DMS53 (cell line): ENCODE data around the gene PDRG1.
"Not testable (repeated sequence)": the region's sequence is repeated elsewhere in the genome, so short reads cannot be mapped to it uniquely, and the experiment has no call there.

ENCODE experiments used
- DNase-seq: peaks from one replicate; lab custom pipeline; 2025; lab: John Stamatoyannopoulos, UW

Gene PDRG1

DNA sequence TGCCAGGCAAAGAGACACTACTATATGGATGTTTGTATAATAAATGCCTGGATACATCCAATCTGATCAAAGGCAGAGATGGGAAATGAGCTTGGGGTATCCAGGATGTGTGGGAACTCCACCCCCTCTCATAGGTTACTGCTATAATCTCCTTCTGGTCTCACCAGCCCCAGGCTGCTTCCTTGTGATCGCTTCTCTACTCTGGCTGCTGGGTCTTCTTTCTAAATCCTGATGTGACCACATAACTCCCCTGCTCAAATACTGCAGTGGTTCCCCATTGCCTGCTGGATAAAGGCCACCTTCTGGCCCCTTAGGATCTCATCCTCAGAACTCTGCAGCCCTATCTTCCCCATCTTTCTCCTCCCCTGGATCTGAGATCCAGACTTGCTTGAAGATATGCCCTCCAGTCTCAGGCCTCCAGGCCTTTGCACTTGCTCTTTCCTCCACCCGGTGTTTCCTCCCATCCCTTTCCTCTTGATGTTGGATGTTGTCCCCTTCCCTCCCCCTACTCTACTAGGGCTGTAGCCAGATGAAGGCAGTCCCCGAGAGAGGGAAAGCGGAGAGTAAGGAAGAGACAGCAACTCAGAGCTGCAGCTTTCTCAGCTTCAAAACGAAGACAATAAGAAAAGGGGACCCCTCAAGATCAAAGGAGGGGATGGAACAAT is 15.3 kb upstream of the PDRG1 start:
- DNase-seq = peak; percentile 37

DNA sequence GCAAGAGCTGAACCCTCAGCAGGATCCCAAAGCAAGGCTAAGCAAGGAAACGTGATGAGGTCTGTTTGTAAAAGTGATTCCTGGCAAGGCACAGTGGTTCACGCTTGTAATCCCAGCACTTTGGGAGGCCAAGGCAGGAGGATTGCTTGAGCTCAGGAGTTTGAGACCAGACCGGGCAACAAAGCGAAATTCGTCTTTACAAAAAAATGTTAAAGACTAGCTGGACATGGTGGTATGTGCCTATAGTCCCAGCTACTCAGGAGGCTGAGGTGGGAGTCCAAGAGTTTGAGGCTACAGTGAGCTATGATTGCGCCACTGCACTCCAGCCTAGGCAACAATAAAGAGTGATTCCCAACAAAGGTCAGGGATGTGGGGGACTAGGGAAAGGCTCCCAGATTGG is 12.0 kb upstream of the PDRG1 start:
- DNase-seq = no peak

DNA sequence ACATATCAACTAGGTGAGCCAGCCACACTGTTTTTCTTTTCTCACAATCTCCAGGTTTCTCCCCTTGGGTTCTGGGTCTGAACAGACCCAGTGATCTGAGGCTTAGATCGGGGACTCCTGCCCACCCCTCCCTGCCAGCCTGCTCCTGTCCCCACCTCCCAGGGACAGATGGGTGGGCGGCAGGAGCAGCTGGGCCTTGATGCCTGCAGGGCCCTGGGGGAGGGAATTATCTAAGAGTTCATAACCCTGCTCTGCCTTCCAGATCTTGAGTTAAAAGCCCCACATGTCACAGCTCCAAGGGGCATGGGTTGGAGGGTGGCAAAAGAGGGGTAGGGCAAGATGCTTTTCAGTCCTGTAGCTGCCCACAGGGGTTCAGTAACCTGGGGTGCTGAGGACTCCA is 10.9 kb upstream of the PDRG1 start:
- DNase-seq = no peak

DNA sequence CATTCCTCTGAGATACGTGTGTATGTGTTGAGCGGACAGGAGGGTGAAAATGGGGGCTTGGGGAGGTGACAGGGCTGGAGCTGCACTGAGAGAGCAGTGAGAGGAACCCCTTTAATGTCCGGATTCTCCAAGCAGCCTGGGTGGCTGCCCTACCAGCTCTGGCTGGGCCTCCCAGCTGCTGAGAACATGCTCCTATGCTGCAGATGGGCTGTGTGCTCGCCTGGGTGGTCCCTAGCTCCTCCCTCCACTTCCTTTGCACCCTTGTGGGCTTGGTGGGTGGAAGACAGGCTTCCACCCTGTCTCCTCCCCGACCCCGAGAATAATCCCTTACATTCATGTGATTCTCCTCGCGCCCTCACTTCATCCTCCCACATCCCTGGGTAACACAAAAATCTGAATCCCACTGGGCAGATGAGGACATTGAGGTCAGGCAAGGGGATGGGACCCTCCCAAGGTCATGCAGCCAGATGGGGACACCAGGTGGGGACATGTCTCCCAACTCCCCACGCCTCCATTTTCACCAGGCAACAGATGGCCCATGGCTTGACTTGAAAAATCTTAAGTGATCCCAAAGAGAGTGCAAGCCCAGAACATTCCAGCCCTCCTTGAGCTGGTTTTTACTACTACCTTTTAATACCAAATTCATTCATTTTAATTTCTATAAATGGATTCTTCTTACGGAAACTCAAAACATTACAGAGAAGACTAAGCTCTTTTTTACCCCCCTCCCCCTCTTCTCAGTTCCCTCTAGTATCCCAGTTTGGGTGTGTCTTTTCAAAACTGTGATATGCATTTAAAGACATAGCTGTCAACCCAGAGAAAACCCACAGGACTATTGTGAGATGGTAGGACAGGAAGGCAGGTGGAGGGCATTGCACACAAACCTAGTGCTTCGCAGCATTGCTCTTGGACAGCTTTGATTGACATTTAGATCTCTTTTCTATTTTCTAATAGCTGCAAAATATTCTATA is 5.0 kb upstream of the PDRG1 start:
- no peak for DNase-seq

DNA sequence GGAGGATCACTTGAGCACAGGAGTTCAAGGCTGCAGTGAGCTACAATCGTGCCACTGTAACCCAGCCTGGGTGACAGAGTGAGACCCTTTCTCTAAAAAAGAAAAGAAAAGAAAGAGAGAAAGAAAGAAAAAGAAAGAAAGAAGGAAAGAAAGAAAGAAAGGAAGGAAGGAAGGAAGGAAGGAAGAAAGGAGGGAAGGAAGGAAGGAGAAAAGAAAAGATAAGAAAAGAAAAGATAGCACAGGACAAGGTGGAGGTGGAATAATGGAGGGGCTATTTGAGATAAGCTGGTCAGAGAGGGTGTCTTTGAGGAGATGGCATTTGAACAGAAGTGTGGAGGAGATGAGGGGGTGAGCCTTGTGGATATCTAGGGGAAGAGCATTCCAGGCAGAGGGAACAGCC is 2.7 kb upstream of the PDRG1 start:
- no peak for DNase-seq

DNA sequence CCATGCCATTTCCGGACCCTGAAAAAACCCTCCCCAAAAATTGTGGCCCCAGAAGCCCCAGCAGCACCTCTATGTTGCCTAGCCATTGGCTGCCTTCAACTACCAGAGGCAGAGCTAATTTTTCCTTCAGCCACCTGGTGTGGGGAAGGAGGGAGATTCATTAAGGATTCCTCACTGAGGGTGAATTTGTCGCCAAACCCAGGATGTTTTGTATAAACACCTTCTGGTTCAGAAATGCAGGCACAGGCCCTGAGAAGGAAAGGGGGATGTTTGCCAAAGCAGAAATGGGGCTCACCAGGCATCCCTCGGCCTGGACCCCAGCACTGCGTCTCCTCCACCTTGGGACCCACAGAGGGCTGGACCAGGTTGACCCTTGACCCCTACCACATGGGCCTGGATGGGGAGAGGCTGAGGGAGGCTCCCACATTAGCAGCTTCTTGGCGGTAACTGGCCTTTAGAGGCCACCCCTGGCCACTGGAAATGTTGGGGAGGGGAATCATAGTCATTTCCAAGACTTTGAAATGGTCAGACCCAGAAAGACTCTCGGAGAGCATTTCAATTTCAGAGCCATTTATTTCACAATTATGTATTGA is 1.8 kb upstream of the PDRG1 start:
- no peak for DNase-seq

DNA sequence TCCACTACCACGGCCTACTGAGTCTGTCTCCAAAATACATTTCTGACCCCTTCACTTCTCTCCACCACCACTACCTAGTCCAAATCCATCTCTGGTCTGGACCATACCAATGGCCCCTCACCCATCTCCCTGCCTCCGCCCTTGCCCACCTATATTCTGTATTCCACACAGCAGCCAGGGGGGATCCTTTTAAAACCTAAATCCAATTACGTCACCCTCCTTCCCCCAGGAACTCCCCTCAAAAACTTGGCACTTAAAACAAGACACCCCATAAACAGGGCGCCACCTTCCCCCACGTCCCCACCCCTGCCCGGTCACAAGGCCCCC is 680 bp downstream of the PDRG1 start:
- DNase-seq = no peak

DNA sequence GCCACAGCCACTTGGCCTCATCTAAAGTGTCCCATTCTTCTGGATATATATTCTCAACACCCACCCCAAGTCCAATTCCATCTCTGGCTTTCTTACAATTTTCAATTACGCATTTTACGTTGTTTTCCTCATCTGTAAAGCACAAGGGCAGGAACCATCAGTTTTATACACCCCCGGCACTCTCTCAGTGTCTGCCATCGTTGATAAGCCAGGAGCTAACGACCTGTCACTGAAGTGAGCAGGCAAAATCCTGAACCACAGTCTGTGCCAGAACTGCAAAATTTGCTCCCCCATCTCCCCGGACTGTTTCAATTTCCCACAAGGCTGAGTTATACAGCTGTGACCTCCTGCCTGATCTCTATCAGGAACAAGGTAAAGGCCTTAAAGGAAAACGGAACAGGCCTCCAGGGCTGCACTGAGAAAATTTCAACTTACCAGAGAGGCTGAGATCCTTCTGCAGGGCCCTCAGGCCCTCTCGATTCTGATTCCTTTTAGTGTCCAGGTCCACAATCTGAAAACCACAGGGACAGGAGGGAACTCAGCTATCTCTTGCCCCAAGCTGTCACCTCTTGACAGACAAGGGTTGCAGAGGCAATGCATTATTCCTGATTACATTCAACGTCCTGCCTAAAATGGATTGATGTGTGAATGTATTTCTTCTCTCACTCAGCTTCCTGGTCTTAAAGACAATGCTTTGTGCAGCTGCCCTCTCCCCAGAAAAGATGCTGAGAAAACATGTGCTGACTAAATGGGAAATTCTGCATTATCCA is 1.8 kb downstream of the PDRG1 start:
- no peak for DNase-seq

DNA sequence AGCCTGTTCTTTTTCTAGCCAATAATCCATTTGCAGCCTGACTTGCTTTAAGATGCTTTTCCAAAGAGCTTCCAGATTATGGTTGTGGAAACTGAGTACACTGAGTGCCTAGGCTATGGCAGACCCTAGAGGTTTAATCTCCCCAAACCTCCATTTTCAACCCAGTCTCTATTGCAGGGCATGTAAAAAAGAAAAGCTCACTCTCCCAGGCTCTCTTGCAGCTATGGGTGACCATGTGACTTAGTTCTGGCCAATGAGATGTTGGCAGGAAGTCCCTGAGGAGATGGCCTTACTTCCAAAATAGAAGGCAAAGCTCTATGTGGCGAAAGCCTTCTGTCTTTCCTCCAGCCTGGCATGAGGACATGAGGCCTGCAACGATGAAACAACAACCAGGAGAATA is 3.8 kb downstream of the PDRG1 start:
- peak; percentile 41 for DNase-seq

DNA sequence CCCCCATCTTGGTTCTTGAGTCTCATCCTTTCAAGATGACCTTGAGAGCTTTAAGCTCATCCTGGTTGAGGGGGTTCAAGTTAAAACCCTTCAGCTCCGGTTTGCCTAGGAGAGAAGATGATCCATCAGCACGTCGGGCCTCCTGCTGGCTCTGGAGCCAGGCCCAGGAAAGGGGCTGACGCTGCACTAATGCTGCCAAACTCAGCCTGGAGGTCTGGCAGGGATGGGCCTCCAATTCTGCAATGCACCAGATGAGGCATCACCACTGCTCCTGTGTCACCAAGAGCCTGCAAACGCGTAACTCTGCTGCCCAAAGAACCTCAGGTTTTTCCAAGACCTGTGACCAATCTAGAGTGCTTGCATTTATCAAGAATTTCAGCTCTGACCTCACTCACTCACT is 6.1 kb downstream of the PDRG1 start:
- no peak for DNase-seq

DNA sequence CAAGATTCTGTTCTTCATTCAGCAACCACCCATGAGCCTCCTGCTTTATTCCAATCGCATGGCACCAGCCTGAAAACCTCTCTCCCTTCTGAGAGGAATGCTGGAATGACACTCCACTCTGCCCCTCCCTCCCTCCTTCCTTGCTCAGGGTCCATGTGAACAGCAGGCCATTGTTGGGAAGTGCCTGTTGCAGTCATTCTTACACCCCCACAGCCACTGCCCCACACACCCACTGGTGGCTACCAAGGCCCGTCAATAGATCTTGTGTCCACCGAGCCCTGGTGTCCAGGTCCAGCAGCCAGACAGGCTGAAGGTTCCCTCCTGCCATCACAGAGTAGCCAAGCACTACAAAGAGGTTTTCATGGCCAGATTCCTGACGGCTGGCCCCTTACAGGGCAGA is 6.5 kb downstream of the PDRG1 start:
- DNase-seq = no peak

DNA sequence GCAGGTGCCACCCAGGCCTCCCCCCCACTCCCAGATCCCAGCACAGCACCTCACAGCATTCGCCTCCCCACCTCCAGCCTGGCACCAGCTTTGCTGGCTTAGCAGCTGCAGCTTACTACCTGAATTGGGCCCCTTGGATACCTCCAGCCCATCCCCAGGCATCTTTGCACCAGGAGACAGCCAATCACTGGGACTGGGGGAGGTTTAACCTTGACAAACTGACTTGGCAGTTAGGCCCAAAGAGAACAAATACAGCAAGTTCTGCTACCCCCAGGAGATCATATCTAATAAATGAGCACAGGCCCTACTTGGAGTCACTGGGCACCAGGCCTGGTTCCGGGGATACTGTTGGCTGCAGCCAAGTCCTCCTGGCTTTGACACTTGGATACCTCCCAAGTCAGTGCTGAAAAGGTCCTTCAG is 8.8 kb downstream of the PDRG1 start:
- DNase-seq = no peak

DNA sequence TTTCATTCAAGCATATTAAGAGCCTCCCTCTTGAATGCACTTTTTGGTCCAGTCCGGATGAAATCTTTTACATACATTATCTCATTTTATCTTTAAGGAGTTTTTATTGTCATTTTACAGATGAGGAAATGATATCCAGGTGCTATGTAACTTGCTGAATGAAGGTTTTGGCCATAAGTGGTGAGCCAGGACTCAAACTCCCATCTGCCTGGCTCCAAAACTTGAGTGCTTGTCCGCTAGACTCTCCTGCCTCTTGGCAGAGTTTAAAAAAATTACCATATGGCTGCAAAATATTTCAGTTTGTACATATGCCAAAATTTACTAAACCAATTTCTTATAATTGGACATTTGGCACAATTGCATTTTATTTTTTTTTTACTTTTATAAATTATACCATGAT is 12.2 kb downstream of the PDRG1 start:
- no peak for DNase-seq

DNA sequence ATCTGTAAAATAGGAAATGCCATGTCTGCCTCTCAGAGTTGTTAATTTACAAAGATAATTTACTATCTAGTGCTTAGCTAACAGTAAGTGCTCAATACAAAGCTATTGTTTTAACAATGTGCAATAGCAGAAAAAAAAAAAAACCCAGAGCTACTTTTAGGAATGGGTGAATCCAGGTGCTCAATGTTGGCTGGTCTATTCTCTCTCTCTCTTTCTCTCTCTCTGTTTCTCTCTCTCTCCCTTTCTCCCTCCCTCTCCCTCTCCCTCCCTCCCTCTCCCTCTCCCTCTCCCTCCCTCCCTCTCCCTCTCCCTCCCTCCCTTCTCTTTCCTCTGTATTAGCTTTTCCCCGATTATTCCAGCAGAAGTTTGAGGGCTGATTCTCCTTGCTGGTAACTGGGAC is 14.0 kb downstream of the PDRG1 start:
- no peak for DNase-seq

DNA sequence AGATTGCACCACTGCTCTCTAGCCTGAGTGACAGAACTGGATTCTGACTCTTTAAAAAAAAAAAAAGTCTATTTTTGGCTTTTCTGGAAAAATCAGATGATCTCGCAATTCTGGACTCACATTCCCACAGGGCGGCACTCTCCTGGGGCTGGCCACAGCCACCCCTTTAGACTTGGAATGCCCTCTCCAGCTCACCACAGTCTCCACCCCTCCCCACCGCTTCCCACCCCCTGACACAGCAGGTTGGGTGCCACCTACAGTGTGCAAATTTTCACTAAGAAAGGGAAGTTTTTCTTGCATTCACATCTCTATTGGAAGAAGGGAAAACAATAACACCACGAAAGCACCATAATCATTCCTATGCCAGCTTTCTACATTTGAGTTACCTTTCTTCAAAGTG is 15.4 kb downstream of the PDRG1 start:
- DNase-seq = no peak

DNA sequence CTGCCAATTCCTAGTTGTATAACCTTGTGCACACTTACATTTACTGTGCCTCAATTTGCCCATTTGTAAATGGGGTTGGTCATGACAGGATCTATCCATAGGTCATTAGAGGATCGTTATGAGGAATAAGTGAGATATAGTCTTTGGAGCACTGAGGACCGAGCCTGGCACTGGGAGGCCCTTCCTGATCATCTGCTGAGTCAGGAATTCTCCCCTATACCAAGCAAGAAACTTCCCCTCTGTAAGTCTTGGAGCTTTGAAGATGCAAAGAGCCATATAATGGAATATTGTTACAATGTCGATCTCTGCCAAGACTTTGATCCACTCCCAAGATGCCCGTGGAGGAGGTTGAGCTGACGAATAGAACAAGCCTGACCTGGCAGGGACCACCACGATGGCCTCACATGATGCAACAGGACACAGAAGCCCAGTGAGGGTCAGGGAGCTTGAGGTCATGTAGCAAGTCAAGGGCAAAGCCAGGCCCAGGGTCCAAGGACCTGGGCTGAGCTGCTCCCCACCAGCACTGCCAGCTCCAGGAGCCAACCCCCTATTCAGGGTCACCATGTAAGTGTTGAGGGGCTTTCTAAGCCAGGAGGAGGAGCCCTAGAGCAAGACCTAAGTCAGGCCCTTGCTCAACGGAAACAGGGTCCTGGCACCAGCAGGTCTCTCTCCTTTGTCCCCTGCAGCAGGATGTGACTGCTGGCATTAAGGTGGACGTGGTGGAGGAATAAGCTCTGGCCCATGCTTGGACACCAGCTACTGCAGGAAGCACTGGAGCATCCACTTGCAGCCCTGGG is 16.7 kb downstream of the PDRG1 start:
- no peak for DNase-seq

DNA sequence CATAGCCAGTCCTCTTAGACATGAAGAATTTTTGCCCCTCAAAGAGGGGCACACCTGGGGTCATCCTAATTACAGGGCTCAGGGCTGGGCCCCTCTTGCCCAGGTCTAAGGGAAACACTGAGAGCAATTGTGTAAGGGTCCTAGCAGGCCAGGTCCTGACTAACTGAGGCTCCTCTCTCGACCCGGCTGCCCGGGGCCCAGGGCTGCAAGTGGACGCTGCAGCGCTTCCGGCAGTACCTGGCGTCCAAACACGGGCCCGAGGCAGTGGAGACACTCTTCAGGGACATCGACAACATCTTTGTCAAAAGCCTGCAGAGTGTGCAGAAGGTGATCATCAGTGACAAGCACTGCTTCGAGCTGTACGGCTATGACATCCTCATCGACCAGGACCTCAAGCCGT is 17.4 kb downstream of the PDRG1 start:
- no peak for DNase-seq

DNA sequence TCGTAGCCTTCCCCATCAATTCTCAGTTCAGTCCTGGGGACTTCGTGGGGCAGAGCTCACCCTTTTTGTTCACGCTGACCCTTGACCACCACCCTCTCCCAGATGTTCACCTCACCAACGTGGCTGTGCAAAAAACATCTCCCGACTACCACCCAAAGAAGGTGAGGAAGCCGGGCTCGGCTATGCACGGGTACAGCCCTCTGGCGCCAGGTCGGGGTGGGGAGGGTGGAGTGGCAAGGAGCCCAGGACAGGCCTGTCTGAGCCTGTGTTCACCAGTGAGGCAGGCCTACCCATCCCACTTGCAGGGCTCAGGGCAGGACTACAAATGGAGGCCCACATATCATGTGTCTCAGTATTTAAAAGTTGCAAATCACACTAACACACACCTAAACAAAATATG is 18.1 kb downstream of the PDRG1 start:
- DNase-seq = no peak

DNA sequence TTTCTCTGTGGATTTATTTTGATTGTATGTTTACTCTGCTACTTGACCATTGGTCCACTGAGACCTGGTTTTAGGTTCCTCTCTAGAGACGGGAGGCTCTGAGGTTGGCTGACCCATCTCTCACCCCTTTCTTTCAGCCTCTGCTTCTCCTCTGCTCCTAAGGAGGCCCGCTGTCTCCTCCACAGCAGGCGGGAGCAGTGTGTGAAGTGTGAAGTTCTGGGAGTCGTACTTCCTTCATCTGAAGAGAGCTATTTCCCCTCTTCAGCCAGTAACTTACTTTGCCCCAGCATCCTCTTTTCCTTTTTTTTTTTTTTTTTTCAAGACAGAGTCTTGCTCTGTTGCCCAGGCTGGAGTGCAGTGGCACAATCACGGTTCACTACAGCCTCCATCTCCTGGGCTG is 21.1 kb downstream of the PDRG1 start:
- DNase-seq = no peak

DNA sequence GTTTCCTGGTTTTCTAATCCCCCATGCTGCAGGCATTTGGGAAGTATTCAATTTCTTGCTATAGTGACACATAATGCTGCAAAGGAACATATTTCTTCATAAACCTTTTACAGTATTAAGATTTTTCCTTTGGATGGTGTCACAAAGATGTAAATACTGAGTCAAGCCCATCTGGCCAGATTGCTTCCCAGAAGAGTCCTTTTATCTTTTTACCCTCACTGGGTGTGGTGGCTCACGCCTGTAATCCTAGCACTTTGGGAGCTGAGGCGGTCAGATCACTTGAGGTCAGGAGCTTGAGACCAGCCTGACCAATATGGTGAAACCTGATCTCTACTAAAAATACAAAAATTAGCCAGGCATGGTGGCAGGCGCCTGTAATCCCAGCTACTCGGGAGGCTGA is 22.2 kb downstream of the PDRG1 start:
- DNase-seq = not testable (repeated sequence)

DNA sequence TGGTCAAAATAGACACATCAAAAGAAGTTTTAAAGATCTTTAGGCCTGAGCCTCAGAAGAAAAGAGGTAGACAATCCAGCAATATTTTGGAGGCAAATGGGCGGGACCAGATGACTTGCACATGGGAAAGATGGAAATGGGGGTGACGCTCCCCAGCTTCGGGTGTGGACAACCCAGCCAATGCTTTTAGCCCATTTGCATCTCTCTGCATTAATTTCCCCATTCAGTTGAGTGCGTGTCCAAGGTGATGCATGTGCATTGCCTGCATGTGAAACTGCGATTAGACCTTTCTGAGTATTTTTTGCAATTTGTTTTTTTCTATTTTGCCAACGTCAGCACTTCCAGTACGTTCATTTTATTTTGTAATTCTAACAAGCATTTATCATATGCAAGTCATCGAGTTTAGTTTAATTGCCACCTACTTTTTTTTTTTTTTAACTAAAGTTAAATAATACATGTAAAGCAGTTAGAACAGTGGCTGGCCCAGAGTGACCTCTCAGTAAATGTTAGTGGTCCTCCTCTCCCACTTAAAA is 24.2 kb downstream of the PDRG1 start:
- no peak for DNase-seq
